Endometrial microvascular endothelial cells (primary cell): ENCODE results near the gene ZNF366. TPM values are rescaled to one million over a fixed set of nuclear protein-coding genes. Genes with fewer than 3 reads are reported as not detected.

ENCODE experiments used
- in situ Hi-C: cut with HindIII; loops from 2 replicates; pipeline ENCODE4 v1.10.0; 2017; ENCODE audit warnings: low sequenced_read_pairs, low pct_unique_long_range_greater_than_20kb; ENCODE audit errors: inconsistent ontology term
- total RNA-seq: library from RNA; depleted of rRNA; stranded (reverse); fragments of >200 nt; gene quantifications from one replicate; pipeline ENCODE4 v1.2.3, GENCODE V29; 2015; ENCODE audit errors: inconsistent ontology term

Gene ZNF366
- total RNA-seq, 1 donor from 2014 or later: 16.2 TPM

- in situ Hi-C loops: no loop called here
Observed at GRCh38 chr5:72501488-72501887, 5.7 kb downstream of the ZNF366 start.

- in situ Hi-C loops: no loop called here
Observed at GRCh38 chr5:72499730-72500129, 7.5 kb downstream of the ZNF366 start.

GRCh38 chr5:72499090-72499489 lies 8.1 kb downstream of the ZNF366 start:
- in situ Hi-C loops: no loop called here

- in situ Hi-C loops: no loop called here
Observed at GRCh38 chr5:72498284-72498683, 8.9 kb downstream of the ZNF366 start.

GRCh38 chr5:72497823-72498222 lies 9.4 kb downstream of the ZNF366 start:
- in situ Hi-C loops: no loop called here

- in situ Hi-C loops: no loop called here
Observed at GRCh38 chr5:72495410-72495809, 11.8 kb downstream of the ZNF366 start.

GRCh38 chr5:72494623-72495124 lies 12.5 kb downstream of the ZNF366 start:
- in situ Hi-C loops: no loop called here

GRCh38 chr5:72489536-72489935 lies 17.7 kb downstream of the ZNF366 start:
- in situ Hi-C loops: no loop called here

GRCh38 chr5:72488756-72489155 lies 18.5 kb downstream of the ZNF366 start:
- in situ Hi-C loops: no loop called here

- in situ Hi-C loops: no loop called here
Observed at GRCh38 chr5:72487177-72487576, 20.0 kb downstream of the ZNF366 start.

GRCh38 chr5:72486371-72486770 lies 20.8 kb downstream of the ZNF366 start:
- in situ Hi-C loops: no loop called here

- in situ Hi-C loops: no loop called here
Observed at GRCh38 chr5:72485430-72485974, 21.7 kb downstream of the ZNF366 start.

- in situ Hi-C loops: no loop called here
Observed at GRCh38 chr5:72482046-72482445, 25.2 kb downstream of the ZNF366 start.

GRCh38 chr5:72480841-72481240 lies 26.4 kb downstream of the ZNF366 start:
- in situ Hi-C loops: no loop called here

GRCh38 chr5:72479921-72480320 lies 27.3 kb downstream of the ZNF366 start:
- in situ Hi-C loops: no loop called here

GRCh38 chr5:72478684-72479083 lies 28.5 kb downstream of the ZNF366 start:
- in situ Hi-C loops: no loop called here

GRCh38 chr5:72478276-72478675 lies 28.9 kb downstream of the ZNF366 start:
- in situ Hi-C loops: no loop called here

- in situ Hi-C loops: no loop called here
Observed at GRCh38 chr5:72477644-72478043, 29.6 kb downstream of the ZNF366 start.

GRCh38 chr5:72477176-72477575 lies 30.0 kb downstream of the ZNF366 start:
- in situ Hi-C loops: no loop called here

GRCh38 chr5:72476721-72477120 lies 30.5 kb downstream of the ZNF366 start:
- in situ Hi-C loops: no loop called here

GRCh38 chr5:72476275-72476674 lies 30.9 kb downstream of the ZNF366 start:
- in situ Hi-C loops: no loop called here
